ENCODE data around the gene PARVG. TPM values are rescaled to one million over a fixed set of nuclear protein-coding genes. Genes with fewer than 3 reads are reported as not detected.

PARVG gene
- total and polyA plus RNA-seq, 3 experiments from 2014 or later: 56.0 to 94.4 (median 57.4) TPM

GRCh38 chr22:44200855-44201550, 20.3 kb downstream of the PARVG start:
- no peaks in the 10 kb centered on the region for H3K27me3 Mint-ChIP-seq
- Histone ChIP-seq H3K36me3 (ENCODE audit: insufficient read depth, low read length) (peaks cover 24% of the 10 kb centered on the region), H3K27me3 (ENCODE audit: insufficient read depth, low read length, poor library complexity, severe bottlenecking) (no peaks in the 10 kb centered on the region), H3K4me1 (ENCODE audit: insufficient read depth, low read length) (no peaks in the 10 kb centered on the region), H3K27ac (ENCODE audit: low read depth, low read length) (no peak overlapping the region), H3K4me3 (ENCODE audit: low read length) (no peak overlapping the region), H3K9me3 (ENCODE audit: low read length) (no peaks in the 10 kb centered on the region)
- ChIA-PET CTCF (no interaction called here), POLR2A (no interaction called here)
- no peak for DNase-seq
- peak overlapping the region in 3 of 8 donors; percentile 36 to 76 (median 70) for H3K27ac Mint-ChIP-seq
- H3K36me3 Mint-ChIP-seq: peaks cover 14 to 91% (median 19%) of the 10 kb centered on the region in 3 donors
- peaks cover 16 to 33% (median 21%) of the 10 kb centered on the region in 3 donors for H3K4me1 Mint-ChIP-seq
- H3K4me3 Mint-ChIP-seq: no peak overlapping the region
- H3K9me3 Mint-ChIP-seq: no peaks in the 10 kb centered on the region

GRCh38 chr22:44201665-44202064, 20.9 kb downstream of the PARVG start:
- peak overlapping the region in 3 of 8 donors; percentile 17 to 90 (median 63) for H3K27ac Mint-ChIP-seq
- H3K27me3 ChIP-seq (ENCODE audit: insufficient read depth, low read length, poor library complexity, severe bottlenecking): no peaks in the 10 kb centered on the region
- POLR2A ChIA-PET: no interaction called here
- no peak overlapping the region for H3K27ac ChIP-seq (ENCODE audit: low read depth, low read length)
- H3K9me3 Mint-ChIP-seq: no peaks in the 10 kb centered on the region
- H3K4me1 ChIP-seq (ENCODE audit: insufficient read depth, low read length): no peaks in the 10 kb centered on the region
- H3K4me3 Mint-ChIP-seq: no peak overlapping the region
- peak in 1 of 5 donors; percentile 22 for DNase-seq
- peaks cover 14 to 91% (median 19%) of the 10 kb centered on the region in 3 donors for H3K36me3 Mint-ChIP-seq
- H3K27me3 Mint-ChIP-seq: no peaks in the 10 kb centered on the region
- peaks cover 24% of the 10 kb centered on the region for H3K36me3 ChIP-seq (ENCODE audit: insufficient read depth, low read length)
- H3K9me3 ChIP-seq (ENCODE audit: low read length): no peaks in the 10 kb centered on the region
- H3K4me1 Mint-ChIP-seq: peaks cover 16 to 33% (median 21%) of the 10 kb centered on the region in 3 donors
- H3K4me3 ChIP-seq (ENCODE audit: low read length): no peak overlapping the region
- CTCF ChIA-PET: no interaction called here

GRCh38 chr22:44202261-44202789, 21.6 kb downstream of the PARVG start:
- Histone ChIP-seq H3K4me3 (ENCODE audit: low read length) (no peak overlapping the region), H3K36me3 (ENCODE audit: insufficient read depth, low read length) (peaks cover 24% of the 10 kb centered on the region), H3K4me1 (ENCODE audit: insufficient read depth, low read length) (no peaks in the 10 kb centered on the region), H3K27ac (ENCODE audit: low read depth, low read length) (no peak overlapping the region), H3K9me3 (ENCODE audit: low read length) (no peaks in the 10 kb centered on the region), H3K27me3 (ENCODE audit: insufficient read depth, low read length, poor library complexity, severe bottlenecking) (no peaks in the 10 kb centered on the region)
- POLR2A ChIA-PET: no interaction called here
- no peaks in the 10 kb centered on the region for H3K27me3 Mint-ChIP-seq
- H3K9me3 Mint-ChIP-seq: no peaks in the 10 kb centered on the region
- peaks cover 16 to 36% (median 22%) of the 10 kb centered on the region in 3 donors for H3K4me1 Mint-ChIP-seq
- H3K4me3 Mint-ChIP-seq: no peak overlapping the region
- DNase-seq: peak in 1 of 5 donors; percentile 19
- peaks cover 14 to 88% (median 19%) of the 10 kb centered on the region in 3 donors for H3K36me3 Mint-ChIP-seq
- CTCF ChIA-PET: no interaction called here
- peak overlapping the region in 2 of 8 donors; percentile 17 to 63 for H3K27ac Mint-ChIP-seq

GRCh38 chr22:44203203-44203602, 22.5 kb downstream of the PARVG start:
- H3K9me3 Mint-ChIP-seq: no peaks in the 10 kb centered on the region
- H3K4me1 Mint-ChIP-seq: peaks cover 19 to 33% (median 24%) of the 10 kb centered on the region in 3 donors
- CTCF ChIA-PET: no interaction called here
- H3K4me3 ChIP-seq (ENCODE audit: low read length): no peak overlapping the region
- DNase-seq: no peak
- no peak overlapping the region for H3K27ac ChIP-seq (ENCODE audit: low read depth, low read length)
- no peaks in the 10 kb centered on the region for H3K27me3 ChIP-seq (ENCODE audit: insufficient read depth, low read length, poor library complexity, severe bottlenecking)
- H3K4me1 ChIP-seq (ENCODE audit: insufficient read depth, low read length): no peaks in the 10 kb centered on the region
- POLR2A ChIA-PET: no interaction called here
- H3K4me3 Mint-ChIP-seq: no peak overlapping the region
- H3K9me3 ChIP-seq (ENCODE audit: low read length): no peaks in the 10 kb centered on the region
- H3K36me3 ChIP-seq (ENCODE audit: insufficient read depth, low read length): peaks cover 19% of the 10 kb centered on the region
- peaks cover 10 to 81% (median 18%) of the 10 kb centered on the region in 3 donors for H3K36me3 Mint-ChIP-seq
- peak overlapping the region in 1 of 8 donors; percentile 62 for H3K27ac Mint-ChIP-seq
- H3K27me3 Mint-ChIP-seq: no peaks in the 10 kb centered on the region

- peaks cover 4% of the 10 kb centered on the region for H3K36me3 ChIP-seq (ENCODE audit: insufficient read depth, low read length)
- Mint-ChIP-seq H3K9me3 (peaks cover 3 to 12% (median 5%) of the 10 kb centered on the region in 5 donors), H3K36me3 (peaks cover 11 to 71% (median 20%) of the 10 kb centered on the region in 3 donors), H3K27me3 (no peaks in the 10 kb centered on the region), H3K4me3 (no peak overlapping the region), H3K27ac (peak overlapping the region in 1 of 8 donors; percentile 21), H3K4me1 (peaks cover 22 to 31% (median 25%) of the 10 kb centered on the region in 3 donors)
- no peaks in the 10 kb centered on the region for H3K4me1 ChIP-seq (ENCODE audit: insufficient read depth, low read length)
- no peaks in the 10 kb centered on the region for H3K27me3 ChIP-seq (ENCODE audit: insufficient read depth, low read length, poor library complexity, severe bottlenecking)
- H3K4me3 ChIP-seq (ENCODE audit: low read length): no peak overlapping the region
- ChIA-PET CTCF (no interaction called here), POLR2A (no interaction called here)
- H3K9me3 ChIP-seq (ENCODE audit: low read length): peaks cover 4% of the 10 kb centered on the region
- no peak for DNase-seq
- no peak overlapping the region for H3K27ac ChIP-seq (ENCODE audit: low read depth, low read length)
These were observed 24.2 kb downstream of the PARVG start for GRCh38 chr22:44204739-44205515.

- ChIA-PET CTCF (no interaction called here), POLR2A (no interaction called here)
- H3K36me3 Mint-ChIP-seq: peaks cover 11 to 66% (median 22%) of the 10 kb centered on the region in 3 donors
These were observed 25.0 kb downstream of the PARVG start for GRCh38 chr22:44205516-44206329.

GRCh38 chr22:44206330-44206645, 25.6 kb downstream of the PARVG start:
- no peak overlapping the region for H3K27ac Mint-ChIP-seq

More at GRCh38 chr22:44205516-44206329, 25.0 kb downstream of the PARVG start:
- Histone ChIP-seq H3K36me3 (ENCODE audit: insufficient read depth, low read length) (peaks cover 4% of the 10 kb centered on the region), H3K4me3 (ENCODE audit: low read length) (no peak overlapping the region), H3K27me3 (ENCODE audit: insufficient read depth, low read length, poor library complexity, severe bottlenecking) (no peaks in the 10 kb centered on the region), H3K9me3 (ENCODE audit: low read length) (peaks cover 4% of the 10 kb centered on the region), H3K27ac (ENCODE audit: low read depth, low read length) (no peak overlapping the region), H3K4me1 (ENCODE audit: insufficient read depth, low read length) (no peaks in the 10 kb centered on the region)
- Mint-ChIP-seq H3K4me1 (peaks cover 18 to 25% (median 24%) of the 10 kb centered on the region in 3 donors), H3K9me3 (peaks cover 5 to 12% (median 7%) of the 10 kb centered on the region in 5 donors), H3K27me3 (no peaks in the 10 kb centered on the region), H3K4me3 (no peak overlapping the region), H3K27ac (peak overlapping the region in 1 of 8 donors; percentile 40)
- no peak for DNase-seq

More at GRCh38 chr22:44206330-44206645, 25.6 kb downstream of the PARVG start:
- ChIA-PET CTCF (no interaction called here), POLR2A (no interaction called here)
- Histone ChIP-seq H3K27me3 (ENCODE audit: insufficient read depth, low read length, poor library complexity, severe bottlenecking) (no peaks in the 10 kb centered on the region), H3K9me3 (ENCODE audit: low read length) (peaks cover 4% of the 10 kb centered on the region), H3K4me1 (ENCODE audit: insufficient read depth, low read length) (no peaks in the 10 kb centered on the region), H3K36me3 (ENCODE audit: insufficient read depth, low read length) (peaks cover 4% of the 10 kb centered on the region), H3K27ac (ENCODE audit: low read depth, low read length) (no peak overlapping the region), H3K4me3 (ENCODE audit: low read length) (no peak overlapping the region)
- H3K36me3 Mint-ChIP-seq: peaks cover 16 to 64% (median 23%) of the 10 kb centered on the region in 3 donors
- no peaks in the 10 kb centered on the region for H3K27me3 Mint-ChIP-seq
- H3K4me1 Mint-ChIP-seq: peaks cover 18 to 25% (median 19%) of the 10 kb centered on the region in 3 donors
- peaks cover 5 to 12% (median 9%) of the 10 kb centered on the region in 5 donors for H3K9me3 Mint-ChIP-seq
- no peak overlapping the region for H3K4me3 Mint-ChIP-seq
- DNase-seq: no peak

All from CD8-positive, alpha-beta memory T cell (primary cell).